ENCODE results near the gene EGFR.

The EGFR gene

DNA sequence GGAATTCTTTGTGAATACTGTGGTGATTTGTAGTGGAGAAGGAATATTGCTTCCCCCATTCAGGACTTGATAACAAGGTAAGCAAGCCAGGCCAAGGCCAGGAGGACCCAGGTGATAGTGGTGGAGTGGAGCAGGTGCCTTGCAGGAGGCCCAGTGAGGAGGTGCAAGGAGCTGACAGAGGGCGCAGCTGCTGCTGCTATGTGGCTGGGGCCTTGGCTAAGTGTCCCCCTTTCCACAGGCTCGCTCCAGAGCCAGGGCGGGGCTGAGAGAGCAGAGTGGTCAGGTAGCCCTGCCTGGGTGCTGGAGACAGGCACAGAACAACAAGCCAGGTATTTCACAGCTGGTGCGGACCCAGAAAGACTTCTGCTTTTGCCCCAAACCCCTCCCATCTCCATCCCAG lies 162.9 kb downstream of the EGFR start:
- no peak for TF ChIP-seq ESRRG (CRISPR knock-in tag; IDR thresholded peaks at IDR 0.05)
- TF ChIP-seq OSR1 (CRISPR knock-in tag; IDR thresholded peaks at IDR 0.05): no peak
- TF ChIP-seq GLIS3 (CRISPR knock-in tag; IDR thresholded peaks at IDR 0.05): no peak
- no peak for TF ChIP-seq ARNTL (CRISPR knock-in tag; IDR thresholded peaks at IDR 0.05; ENCODE audit: borderline replicate concordance, low read depth)
- TF ChIP-seq ZNF565 (CRISPR knock-in tag; conservative IDR thresholded peaks at IDR 0.05; ENCODE audit: low read depth): no peak
- no peak for ATAC-seq

DNA sequence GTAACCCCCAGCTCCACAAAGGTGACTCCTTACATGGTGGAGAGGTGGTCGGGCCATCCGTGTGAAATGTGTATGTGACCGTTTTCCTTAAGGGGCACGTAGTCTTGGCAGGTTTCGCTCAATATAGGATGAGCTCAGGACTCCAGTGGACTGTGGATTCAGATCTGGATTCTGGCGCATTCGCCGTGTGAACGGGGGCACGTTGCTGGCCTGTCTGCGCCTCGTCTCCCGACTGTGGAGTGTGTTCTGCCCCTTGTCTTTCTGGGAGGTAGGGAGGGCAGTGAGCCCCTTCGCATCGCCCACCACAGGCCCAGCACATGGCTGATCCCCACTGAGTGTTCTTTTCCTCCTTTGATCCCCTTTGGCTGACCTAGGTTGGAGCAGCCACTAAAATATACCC lies 165.1 kb downstream of the EGFR start:
- TF ChIP-seq ESRRG (CRISPR knock-in tag; IDR thresholded peaks at IDR 0.05): no peak
- no peak for ATAC-seq

DNA sequence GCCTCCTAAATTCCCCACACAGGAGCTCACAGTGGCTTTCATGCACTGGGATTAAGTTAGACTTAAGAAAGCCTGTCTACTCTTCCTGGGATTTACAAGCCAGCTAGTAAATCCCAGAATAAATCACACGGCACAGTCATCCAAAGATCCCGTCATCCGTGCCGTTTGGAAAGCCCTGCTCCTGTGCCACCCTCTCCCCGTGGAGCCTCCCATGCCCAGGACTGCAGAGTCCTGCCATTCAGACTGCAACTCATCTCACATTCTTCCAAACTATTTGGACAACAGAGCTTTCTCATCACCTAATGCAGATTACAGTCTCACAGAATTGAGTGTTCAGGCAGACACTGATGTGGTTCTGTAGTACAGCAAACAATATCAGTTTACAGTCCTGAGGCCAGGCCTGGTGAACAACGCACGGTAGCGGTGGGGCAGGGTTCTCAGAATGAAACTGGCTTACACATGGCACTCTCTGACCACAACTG lies 166.5 kb downstream of the EGFR start:
- TF ChIP-seq ESRRG (CRISPR knock-in tag; IDR thresholded peaks at IDR 0.05) (no peak), GLIS3 (CRISPR knock-in tag; IDR thresholded peaks at IDR 0.05) (no peak), ZFP30 (CRISPR knock-in tag; IDR thresholded peaks at IDR 0.05) (no peak), SNAI2 (CRISPR knock-in tag; IDR thresholded peaks at IDR 0.05) (no peak), TOX (CRISPR knock-in tag; IDR thresholded peaks at IDR 0.05; ENCODE audit: borderline replicate concordance) (no peak), BACH2 (CRISPR knock-in tag; IDR thresholded peaks at IDR 0.05; ENCODE audit: borderline replicate concordance) (no peak)
- ATAC-seq: peak; percentile 34

DNA sequence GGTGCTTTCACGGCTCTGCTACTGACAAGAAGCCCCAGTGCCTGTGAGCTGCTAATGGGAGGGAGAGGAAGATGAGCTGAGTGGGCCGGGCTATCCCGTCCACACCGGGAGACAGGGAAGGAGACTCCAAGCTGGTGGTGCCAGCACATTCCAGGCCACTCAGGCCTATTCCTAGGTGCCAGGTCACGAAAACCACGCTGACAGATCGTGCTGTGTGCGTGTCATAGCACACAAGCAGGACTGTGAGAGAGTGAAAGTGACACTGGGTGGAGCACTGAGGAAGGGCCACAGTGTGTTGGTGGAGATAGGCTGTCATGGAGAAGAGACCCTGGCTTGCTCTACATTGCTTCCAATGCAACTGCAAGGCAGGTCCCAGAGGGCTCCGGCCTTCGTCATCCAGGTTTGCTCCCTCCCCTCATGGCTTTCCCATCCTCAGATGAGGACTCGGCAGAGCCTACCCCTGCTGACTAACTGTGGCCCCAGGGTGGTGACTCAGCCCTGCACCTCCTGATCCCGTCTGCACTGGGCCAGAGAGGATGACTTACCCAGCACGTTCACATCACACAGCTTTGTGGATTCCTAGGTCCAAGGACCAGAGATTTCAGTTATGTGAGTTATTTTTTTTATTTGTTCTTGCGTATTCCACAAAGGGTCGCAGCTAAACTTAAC lies 167.3 kb downstream of the EGFR start:
- no peak for TF ChIP-seq ZNF8 (CRISPR knock-in tag; IDR thresholded peaks at IDR 0.05)
- peak; percentile 83 for ATAC-seq

DNA sequence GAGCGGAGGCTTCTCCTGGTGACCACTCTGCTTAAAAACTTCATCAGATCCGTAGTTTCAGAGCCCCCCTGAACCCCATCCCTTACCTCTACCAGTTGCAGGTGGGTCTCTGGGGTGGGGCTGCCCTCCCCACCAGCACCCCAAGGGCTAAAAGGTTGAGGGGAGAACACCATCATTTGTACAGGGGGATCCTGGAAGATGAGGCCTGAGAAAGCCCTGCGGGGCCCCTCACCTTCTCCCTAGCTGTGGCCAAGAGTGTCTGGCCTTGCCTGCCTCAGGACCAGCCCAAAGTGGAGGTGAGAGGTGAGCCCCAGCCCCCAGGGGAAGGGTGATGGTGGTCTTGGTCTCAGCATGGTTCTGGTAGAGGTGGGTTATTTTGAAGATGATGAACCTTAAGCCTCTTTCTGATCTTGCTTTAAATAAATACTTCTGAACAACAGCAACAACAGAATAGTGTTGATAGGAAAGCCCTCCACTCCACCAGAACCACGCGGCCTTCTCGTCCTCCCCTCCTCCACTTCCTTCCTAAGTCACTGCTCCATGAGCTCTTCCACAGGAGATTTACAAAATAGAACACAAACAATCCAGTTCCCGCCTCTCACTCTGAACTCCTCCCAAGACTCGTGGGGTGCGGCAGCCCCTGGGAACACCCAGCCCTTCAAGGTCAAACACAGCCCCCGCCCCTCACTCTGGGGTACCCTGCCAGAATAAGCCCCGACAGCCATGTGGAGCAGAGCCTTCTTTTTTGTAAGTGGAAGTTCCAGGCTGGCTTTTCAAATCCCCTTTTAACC lies 169.1 kb downstream of the EGFR start:
- TF ChIP-seq ZFP30 (CRISPR knock-in tag; IDR thresholded peaks at IDR 0.05): no peak
- TF ChIP-seq, protein P1, sequence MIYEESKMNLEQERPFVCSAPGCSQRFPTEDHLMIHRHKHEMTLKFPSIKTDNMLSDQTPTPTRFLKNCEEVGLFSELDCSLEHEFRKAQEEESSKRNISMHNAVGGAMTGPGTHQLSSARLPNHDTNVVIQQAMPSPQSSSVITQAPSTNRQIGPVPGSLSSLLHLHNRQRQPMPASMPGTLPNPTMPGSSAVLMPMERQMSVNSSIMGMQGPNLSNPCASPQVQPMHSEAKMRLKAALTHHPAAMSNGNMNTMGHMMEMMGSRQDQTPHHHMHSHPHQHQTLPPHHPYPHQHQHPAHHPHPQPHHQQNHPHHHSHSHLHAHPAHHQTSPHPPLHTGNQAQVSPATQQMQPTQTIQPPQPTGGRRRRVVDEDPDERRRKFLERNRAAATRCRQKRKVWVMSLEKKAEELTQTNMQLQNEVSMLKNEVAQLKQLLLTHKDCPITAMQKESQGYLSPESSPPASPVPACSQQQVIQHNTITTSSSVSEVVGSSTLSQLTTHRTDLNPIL (CRISPR knock-in tag; IDR thresholded peaks at IDR 0.05; ENCODE audit: low read depth): no peak
- TF ChIP-seq GLIS3 (CRISPR knock-in tag; IDR thresholded peaks at IDR 0.05): no peak
- no peak for TF ChIP-seq SNAI2 (CRISPR knock-in tag; IDR thresholded peaks at IDR 0.05)
- TF ChIP-seq, protein P2, sequence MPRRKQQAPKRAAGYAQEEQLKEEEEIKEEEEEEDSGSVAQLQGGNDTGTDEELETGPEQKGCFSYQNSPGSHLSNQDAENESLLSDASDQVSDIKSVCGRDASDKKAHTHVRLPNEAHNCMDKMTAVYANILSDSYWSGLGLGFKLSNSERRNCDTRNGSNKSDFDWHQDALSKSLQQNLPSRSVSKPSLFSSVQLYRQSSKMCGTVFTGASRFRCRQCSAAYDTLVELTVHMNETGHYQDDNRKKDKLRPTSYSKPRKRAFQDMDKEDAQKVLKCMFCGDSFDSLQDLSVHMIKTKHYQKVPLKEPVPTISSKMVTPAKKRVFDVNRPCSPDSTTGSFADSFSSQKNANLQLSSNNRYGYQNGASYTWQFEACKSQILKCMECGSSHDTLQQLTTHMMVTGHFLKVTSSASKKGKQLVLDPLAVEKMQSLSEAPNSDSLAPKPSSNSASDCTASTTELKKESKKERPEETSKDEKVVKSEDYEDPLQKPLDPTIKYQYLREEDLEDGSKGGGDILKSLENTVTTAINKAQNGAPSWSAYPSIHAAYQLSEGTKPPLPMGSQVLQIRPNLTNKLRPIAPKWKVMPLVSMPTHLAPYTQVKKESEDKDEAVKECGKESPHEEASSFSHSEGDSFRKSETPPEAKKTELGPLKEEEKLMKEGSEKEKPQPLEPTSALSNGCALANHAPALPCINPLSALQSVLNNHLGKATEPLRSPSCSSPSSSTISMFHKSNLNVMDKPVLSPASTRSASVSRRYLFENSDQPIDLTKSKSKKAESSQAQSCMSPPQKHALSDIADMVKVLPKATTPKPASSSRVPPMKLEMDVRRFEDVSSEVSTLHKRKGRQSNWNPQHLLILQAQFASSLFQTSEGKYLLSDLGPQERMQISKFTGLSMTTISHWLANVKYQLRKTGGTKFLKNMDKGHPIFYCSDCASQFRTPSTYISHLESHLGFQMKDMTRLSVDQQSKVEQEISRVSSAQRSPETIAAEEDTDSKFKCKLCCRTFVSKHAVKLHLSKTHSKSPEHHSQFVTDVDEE (CRISPR knock-in tag; IDR thresholded peaks at IDR 0.05): no peak
- TF ChIP-seq ZNF8 (CRISPR knock-in tag; IDR thresholded peaks at IDR 0.05): no peak
- no peak for ATAC-seq

DNA sequence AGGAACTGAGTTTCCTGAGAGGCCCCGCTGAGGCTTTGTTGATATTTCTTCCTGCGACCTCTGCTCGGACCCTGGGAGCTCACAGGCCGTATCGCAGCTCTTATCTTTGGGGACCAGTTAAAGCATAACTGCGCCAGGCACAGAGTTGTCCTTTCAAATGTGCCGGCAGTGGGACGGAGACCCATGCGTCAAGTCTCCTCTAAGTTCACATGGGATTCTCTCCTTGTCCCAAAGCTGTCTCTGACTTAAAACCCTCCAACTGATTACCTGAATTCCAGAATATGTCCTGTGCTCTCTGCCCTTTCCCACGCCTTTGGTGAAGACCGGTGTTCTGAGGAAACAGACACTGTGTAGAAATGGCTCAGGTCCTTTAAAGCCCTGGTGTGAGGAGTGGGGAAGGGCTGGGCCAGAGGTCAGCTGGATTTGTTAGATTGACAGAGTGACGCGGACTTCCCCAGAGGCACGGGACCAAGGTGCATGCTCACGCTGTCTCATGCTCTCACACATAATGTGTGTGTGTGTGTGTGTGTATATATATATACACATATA lies 169.8 kb downstream of the EGFR start:
- no peak for ATAC-seq
- TF ChIP-seq ESRRG (CRISPR knock-in tag; IDR thresholded peaks at IDR 0.05): no peak

DNA sequence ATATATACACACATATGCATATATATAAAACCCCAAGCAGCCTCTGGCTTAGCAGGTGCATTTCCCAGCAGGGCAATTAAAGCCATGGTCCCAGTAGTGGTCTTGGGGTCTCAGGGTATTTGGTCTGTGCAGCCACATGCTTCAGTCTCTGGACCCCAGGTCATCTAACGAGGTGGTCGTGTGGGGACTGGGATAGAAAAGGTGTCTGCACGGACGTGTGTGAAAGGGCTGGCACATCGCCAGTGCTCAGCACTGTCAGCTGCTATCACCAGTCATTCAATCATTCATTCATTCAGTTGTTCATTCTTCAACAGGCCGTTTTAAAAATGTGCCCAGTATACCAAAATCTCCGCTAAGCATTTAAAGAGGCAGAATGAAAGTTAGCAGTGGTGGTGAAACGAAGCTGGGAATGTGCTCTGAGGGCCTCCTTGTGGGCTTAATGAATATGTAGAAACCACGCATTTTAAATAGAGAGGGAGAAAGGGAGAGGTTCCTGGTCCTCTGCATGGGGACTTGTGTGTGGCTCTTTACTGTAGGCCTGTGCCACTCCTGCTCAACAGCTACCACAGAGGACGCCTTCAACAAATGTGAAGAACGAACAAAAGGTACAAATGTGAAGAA lies 170.4 kb downstream of the EGFR start:
- TF ChIP-seq, protein P1 (CRISPR knock-in tag; IDR thresholded peaks at IDR 0.05; ENCODE audit: low read depth): no peak
- no peak for TF ChIP-seq GLIS3 (CRISPR knock-in tag; IDR thresholded peaks at IDR 0.05)
- TF ChIP-seq, protein P3, sequence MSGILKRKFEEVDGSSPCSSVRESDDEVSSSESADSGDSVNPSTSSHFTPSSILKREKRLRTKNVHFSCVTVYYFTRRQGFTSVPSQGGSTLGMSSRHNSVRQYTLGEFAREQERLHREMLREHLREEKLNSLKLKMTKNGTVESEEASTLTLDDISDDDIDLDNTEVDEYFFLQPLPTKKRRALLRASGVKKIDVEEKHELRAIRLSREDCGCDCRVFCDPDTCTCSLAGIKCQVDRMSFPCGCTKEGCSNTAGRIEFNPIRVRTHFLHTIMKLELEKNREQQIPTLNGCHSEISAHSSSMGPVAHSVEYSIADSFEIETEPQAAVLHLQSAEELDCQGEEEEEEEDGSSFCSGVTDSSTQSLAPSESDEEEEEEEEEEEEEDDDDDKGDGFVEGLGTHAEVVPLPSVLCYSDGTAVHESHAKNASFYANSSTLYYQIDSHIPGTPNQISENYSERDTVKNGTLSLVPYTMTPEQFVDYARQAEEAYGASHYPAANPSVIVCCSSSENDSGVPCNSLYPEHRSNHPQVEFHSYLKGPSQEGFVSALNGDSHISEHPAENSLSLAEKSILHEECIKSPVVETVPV (CRISPR knock-in tag; IDR thresholded peaks at IDR 0.05): no peak
- TF ChIP-seq, protein P4, sequence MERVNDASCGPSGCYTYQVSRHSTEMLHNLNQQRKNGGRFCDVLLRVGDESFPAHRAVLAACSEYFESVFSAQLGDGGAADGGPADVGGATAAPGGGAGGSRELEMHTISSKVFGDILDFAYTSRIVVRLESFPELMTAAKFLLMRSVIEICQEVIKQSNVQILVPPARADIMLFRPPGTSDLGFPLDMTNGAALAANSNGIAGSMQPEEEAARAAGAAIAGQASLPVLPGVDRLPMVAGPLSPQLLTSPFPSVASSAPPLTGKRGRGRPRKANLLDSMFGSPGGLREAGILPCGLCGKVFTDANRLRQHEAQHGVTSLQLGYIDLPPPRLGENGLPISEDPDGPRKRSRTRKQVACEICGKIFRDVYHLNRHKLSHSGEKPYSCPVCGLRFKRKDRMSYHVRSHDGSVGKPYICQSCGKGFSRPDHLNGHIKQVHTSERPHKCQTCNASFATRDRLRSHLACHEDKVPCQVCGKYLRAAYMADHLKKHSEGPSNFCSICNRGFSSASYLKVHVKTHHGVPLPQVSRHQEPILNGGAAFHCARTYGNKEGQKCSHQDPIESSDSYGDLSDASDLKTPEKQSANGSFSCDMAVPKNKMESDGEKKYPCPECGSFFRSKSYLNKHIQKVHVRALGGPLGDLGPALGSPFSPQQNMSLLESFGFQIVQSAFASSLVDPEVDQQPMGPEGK (CRISPR knock-in tag; IDR thresholded peaks at IDR 0.05; ENCODE audit: borderline replicate concordance): no peak
- TF ChIP-seq, protein P5, sequence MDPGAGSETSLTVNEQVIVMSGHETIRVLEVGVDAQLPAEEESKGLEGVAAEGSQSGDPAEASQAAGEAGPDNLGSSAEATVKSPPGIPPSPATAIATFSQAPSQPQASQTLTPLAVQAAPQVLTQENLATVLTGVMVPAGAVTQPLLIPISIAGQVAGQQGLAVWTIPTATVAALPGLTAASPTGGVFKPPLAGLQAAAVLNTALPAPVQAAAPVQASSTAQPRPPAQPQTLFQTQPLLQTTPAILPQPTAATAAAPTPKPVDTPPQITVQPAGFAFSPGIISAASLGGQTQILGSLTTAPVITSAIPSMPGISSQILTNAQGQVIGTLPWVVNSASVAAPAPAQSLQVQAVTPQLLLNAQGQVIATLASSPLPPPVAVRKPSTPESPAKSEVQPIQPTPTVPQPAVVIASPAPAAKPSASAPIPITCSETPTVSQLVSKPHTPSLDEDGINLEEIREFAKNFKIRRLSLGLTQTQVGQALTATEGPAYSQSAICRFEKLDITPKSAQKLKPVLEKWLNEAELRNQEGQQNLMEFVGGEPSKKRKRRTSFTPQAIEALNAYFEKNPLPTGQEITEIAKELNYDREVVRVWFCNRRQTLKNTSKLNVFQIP (CRISPR knock-in tag; IDR thresholded peaks at IDR 0.05; ENCODE audit: borderline replicate concordance, low read depth): no peak
- ATAC-seq: no peak

Measured in SK-N-SH treated with all-trans-retinoic acid at 6 μM for 48 hours (cell line).